GM12873 (cell line): ENCODE measurements around the gene QKI.

ENCODE experiments used
- TF ChIP-seq, protein P1 (sequence below): IDR thresholded peaks from 2 replicates; pipeline ENCODE4 v1.5.1; 2012; ENCODE audit warnings: low read depth, mild to moderate bottlenecking, moderate library complexity, low read length, control low read depth; ENCODE audit not compliant: insufficient read depth; ENCODE audit errors: missing control alignments

The QKI gene

GRCh38 chr6:163568275-163568674 lies 153.8 kb downstream of the QKI start:
- TF ChIP-seq, protein P1, sequence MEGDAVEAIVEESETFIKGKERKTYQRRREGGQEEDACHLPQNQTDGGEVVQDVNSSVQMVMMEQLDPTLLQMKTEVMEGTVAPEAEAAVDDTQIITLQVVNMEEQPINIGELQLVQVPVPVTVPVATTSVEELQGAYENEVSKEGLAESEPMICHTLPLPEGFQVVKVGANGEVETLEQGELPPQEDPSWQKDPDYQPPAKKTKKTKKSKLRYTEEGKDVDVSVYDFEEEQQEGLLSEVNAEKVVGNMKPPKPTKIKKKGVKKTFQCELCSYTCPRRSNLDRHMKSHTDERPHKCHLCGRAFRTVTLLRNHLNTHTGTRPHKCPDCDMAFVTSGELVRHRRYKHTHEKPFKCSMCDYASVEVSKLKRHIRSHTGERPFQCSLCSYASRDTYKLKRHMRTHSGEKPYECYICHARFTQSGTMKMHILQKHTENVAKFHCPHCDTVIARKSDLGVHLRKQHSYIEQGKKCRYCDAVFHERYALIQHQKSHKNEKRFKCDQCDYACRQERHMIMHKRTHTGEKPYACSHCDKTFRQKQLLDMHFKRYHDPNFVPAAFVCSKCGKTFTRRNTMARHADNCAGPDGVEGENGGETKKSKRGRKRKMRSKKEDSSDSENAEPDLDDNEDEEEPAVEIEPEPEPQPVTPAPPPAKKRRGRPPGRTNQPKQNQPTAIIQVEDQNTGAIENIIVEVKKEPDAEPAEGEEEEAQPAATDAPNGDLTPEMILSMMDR, result no peak

DNA sequence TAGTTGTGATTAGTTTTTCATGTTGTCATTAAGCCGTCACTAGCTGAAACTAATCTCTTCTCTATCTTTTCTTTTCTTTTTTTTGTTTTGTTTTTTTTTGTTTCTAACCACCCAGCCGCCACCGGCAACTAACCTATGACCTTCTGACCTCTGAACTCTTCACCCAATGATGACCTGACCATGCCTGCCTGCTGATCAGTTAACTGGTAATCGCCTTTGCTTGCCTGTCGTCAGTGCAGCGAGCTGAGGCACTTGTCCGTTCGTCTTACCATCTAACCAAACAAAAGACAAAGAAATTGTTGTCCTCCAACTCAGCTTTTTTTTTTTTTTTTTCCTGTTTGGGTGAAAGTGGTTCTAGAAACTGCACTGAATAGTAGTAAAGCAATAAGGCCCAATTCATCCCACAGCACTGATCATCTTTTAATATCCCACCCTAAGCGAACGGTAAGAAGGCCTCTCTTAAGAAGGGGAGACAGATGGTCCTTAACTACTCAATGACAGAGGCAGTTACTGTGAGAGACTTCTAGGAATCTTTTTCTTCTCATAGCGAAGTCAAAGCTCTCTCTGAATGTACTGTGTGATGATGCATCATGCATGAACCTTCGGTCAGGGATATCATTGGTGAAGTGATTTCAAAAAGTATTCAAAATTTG lies 156.2 kb downstream of the QKI start:
- TF ChIP-seq, protein P1, result no peak

DNA sequence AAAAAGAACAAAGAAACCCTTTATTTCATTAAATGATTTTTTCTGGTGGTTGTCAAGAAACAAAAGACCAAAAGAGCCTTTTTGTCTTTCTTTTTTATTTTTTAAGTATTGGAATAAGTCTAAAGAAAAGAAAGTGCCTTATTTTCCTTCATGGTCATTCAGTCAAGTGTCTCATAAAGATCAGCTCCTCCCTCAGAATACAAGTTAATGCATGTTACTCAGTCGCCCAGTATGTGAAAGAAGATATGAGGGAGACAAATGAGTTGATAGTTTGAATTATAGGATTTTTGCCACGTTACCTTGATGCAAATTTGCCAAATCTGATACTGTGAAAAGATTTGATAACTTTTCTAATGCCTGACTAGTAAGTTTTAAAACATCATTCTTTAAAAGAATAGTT lies 157.2 kb downstream of the QKI start:
- TF ChIP-seq, protein P1, result no peak

DNA sequence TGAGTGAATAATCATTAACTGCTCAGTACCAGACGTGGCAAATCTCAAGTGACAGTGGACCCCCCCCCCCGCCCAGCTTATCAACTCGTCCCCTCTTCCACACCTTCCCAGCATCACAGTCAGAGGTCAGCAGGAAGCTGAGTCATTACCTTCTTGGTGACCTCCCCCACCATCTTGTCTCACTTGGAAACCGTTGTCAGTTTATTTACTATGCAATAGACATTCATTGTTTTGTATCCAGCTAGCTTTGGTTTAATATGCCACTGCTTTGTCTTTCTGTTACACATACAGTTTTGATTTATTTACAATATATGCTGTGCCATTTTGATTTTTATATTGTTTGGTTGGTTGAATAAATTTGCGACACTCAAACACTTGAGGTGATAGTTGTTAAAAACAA lies 158.1 kb downstream of the QKI start:
- TF ChIP-seq, protein P1, result no peak

DNA sequence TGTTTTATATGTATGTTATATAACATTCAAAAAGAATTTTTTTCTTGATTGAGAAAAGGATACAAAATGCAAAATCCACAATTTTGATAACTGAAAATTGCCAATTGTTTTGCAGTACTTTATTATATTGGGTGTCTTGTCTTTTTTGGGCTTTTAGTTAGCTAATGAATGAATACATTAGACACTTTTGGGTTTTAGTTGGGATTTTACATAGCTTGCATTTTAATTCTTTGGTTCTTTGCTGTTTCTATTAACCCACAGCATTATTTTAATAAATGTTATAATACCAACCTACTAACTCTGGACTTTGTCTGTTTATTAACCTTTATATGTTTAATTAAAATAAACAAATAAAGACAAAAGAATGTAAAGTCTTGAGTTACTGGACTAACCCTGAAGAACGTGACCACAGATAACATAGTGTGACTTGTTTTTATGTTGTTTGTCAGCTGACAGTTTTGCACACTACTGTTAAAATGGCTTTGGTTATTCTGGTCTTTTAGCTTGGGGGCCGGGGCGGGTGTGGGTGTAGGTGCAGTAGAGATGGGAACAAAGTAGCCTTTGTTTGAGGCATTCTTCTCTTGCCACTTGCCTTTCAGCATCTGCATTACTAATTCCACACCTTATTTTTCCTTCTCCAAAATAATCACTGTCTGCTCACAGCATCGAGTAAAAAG lies 159.1 kb downstream of the QKI start:
- TF ChIP-seq, protein P1, result no peak

- TF ChIP-seq, protein P1, result no peak
These were observed 161.6 kb downstream of the QKI start for GRCh38 chr6:163576114-163576513.

GRCh38 chr6:163577404-163577803 lies 162.9 kb downstream of the QKI start:
- TF ChIP-seq, protein P1, result no peak
